ENCODE results near the gene SEMA5A. TPM values are rescaled to one million over a fixed set of nuclear protein-coding genes. Genes with fewer than 3 reads are reported as not detected.

The SEMA5A gene
- total RNA-seq, 2 experiments from 2014 or later = 1.1 to 1.7 TPM

- CTCF ChIA-PET = no interaction called here
- no peaks in the 10 kb centered on the region for H3K36me3 Mint-ChIP-seq (ENCODE audit: low read depth)
- H3K27me3 Mint-ChIP-seq = no peaks in the 10 kb centered on the region
- H3K27ac Mint-ChIP-seq = no peak overlapping the region
- POLR2A ChIA-PET = no interaction called here
- H3K4me1 Mint-ChIP-seq = no peaks in the 10 kb centered on the region
- DNase-seq = no peak
- no peak overlapping the region for H3K4me3 Mint-ChIP-seq
- H3K9me3 Mint-ChIP-seq = peaks cover 11% of the 10 kb centered on the region
These were observed 420.0 kb downstream of the SEMA5A start for GRCh38 chr5:9125852-9126251.

GRCh38 chr5:9124838-9125237 is 421.0 kb downstream of the SEMA5A start:
- no peaks in the 10 kb centered on the region for H3K27me3 Mint-ChIP-seq
- CTCF ChIA-PET = no interaction called here
- no peak overlapping the region for H3K4me3 Mint-ChIP-seq
- POLR2A ChIA-PET = no interaction called here
- H3K36me3 Mint-ChIP-seq (ENCODE audit: low read depth) = no peaks in the 10 kb centered on the region
- no peak for DNase-seq
- H3K4me1 Mint-ChIP-seq = no peaks in the 10 kb centered on the region
- no peak overlapping the region for H3K27ac Mint-ChIP-seq
- peaks cover 11% of the 10 kb centered on the region for H3K9me3 Mint-ChIP-seq

GRCh38 chr5:9124071-9124470 is 421.8 kb downstream of the SEMA5A start:
- peaks cover 11% of the 10 kb centered on the region for H3K9me3 Mint-ChIP-seq
- no peaks in the 10 kb centered on the region for H3K36me3 Mint-ChIP-seq (ENCODE audit: low read depth)
- H3K4me1 Mint-ChIP-seq = no peaks in the 10 kb centered on the region
- ChIA-PET CTCF (no interaction called here), POLR2A (no interaction called here)
- no peak for DNase-seq
- no peak overlapping the region for H3K27ac Mint-ChIP-seq
- no peak overlapping the region for H3K4me3 Mint-ChIP-seq
- H3K27me3 Mint-ChIP-seq = no peaks in the 10 kb centered on the region

GRCh38 chr5:9122528-9122927 is 423.3 kb downstream of the SEMA5A start:
- no peak overlapping the region for H3K4me3 Mint-ChIP-seq
- POLR2A ChIA-PET = no interaction called here
- CTCF ChIA-PET = no interaction called here

GRCh38 chr5:9121597-9121996 is 424.3 kb downstream of the SEMA5A start:
- no peaks in the 10 kb centered on the region for H3K27me3 Mint-ChIP-seq
- no peaks in the 10 kb centered on the region for H3K36me3 Mint-ChIP-seq (ENCODE audit: low read depth)
- DNase-seq = no peak
- ChIA-PET POLR2A (no interaction called here), CTCF (no interaction called here)
- H3K9me3 Mint-ChIP-seq = peaks cover 10% of the 10 kb centered on the region
- no peak overlapping the region for H3K27ac Mint-ChIP-seq
- H3K4me3 Mint-ChIP-seq = no peak overlapping the region
- H3K4me1 Mint-ChIP-seq = no peaks in the 10 kb centered on the region

More at GRCh38 chr5:9122528-9122927, 423.3 kb downstream of the SEMA5A start:
- H3K36me3 Mint-ChIP-seq (ENCODE audit: low read depth) = no peaks in the 10 kb centered on the region
- H3K27me3 Mint-ChIP-seq = no peaks in the 10 kb centered on the region
- no peaks in the 10 kb centered on the region for H3K4me1 Mint-ChIP-seq
- H3K27ac Mint-ChIP-seq = no peak overlapping the region
- DNase-seq = no peak
- peaks cover 8% of the 10 kb centered on the region for H3K9me3 Mint-ChIP-seq

- H3K4me3 Mint-ChIP-seq = no peak overlapping the region
- H3K27me3 Mint-ChIP-seq = no peaks in the 10 kb centered on the region
- H3K9me3 Mint-ChIP-seq = peaks cover 5% of the 10 kb centered on the region
- no peaks in the 10 kb centered on the region for H3K36me3 Mint-ChIP-seq (ENCODE audit: low read depth)
- H3K27ac Mint-ChIP-seq = no peak overlapping the region
- ChIA-PET CTCF (no interaction called here), POLR2A (no interaction called here)
- DNase-seq = no peak
- no peaks in the 10 kb centered on the region for H3K4me1 Mint-ChIP-seq
These were observed 427.0 kb downstream of the SEMA5A start for GRCh38 chr5:9118852-9119251.

- Mint-ChIP-seq H3K4me3 (no peak overlapping the region), H3K27me3 (no peaks in the 10 kb centered on the region), H3K4me1 (no peaks in the 10 kb centered on the region), H3K9me3 (peaks cover 2% of the 10 kb centered on the region), H3K27ac (no peak overlapping the region), H3K36me3 (ENCODE audit: low read depth) (no peaks in the 10 kb centered on the region)
- POLR2A ChIA-PET = no interaction called here
- CTCF ChIA-PET = no interaction called here
- DNase-seq = no peak
These were observed 430.8 kb downstream of the SEMA5A start for GRCh38 chr5:9115093-9115492.

GRCh38 chr5:9112520-9113291 is 433.2 kb downstream of the SEMA5A start:
- H3K9me3 Mint-ChIP-seq = peaks cover 2% of the 10 kb centered on the region
- ChIA-PET CTCF (no interaction called here), POLR2A (no interaction called here)
- H3K4me3 Mint-ChIP-seq = no peak overlapping the region
- H3K36me3 Mint-ChIP-seq (ENCODE audit: low read depth) = no peaks in the 10 kb centered on the region
- no peaks in the 10 kb centered on the region for H3K27me3 Mint-ChIP-seq
- no peak overlapping the region for H3K27ac Mint-ChIP-seq
- no peak for DNase-seq
- no peaks in the 10 kb centered on the region for H3K4me1 Mint-ChIP-seq

GRCh38 chr5:9108162-9108561 is 437.7 kb downstream of the SEMA5A start:
- no peaks in the 10 kb centered on the region for H3K27me3 Mint-ChIP-seq
- ChIA-PET POLR2A (no interaction called here), CTCF (no interaction called here)
- H3K4me3 Mint-ChIP-seq = no peak overlapping the region
- H3K9me3 Mint-ChIP-seq = no peaks in the 10 kb centered on the region
- H3K27ac Mint-ChIP-seq = no peak overlapping the region
- H3K36me3 Mint-ChIP-seq (ENCODE audit: low read depth) = no peaks in the 10 kb centered on the region
- DNase-seq = no peak
- H3K4me1 Mint-ChIP-seq = no peaks in the 10 kb centered on the region

GRCh38 chr5:9105851-9106250 is 440.0 kb downstream of the SEMA5A start:
- POLR2A ChIA-PET = no interaction called here
- Mint-ChIP-seq H3K27ac (no peak overlapping the region), H3K27me3 (no peaks in the 10 kb centered on the region), H3K36me3 (ENCODE audit: low read depth) (no peaks in the 10 kb centered on the region), H3K4me1 (no peaks in the 10 kb centered on the region), H3K9me3 (no peaks in the 10 kb centered on the region), H3K4me3 (no peak overlapping the region)
- CTCF ChIA-PET = no interaction called here
- no peak for DNase-seq

- Mint-ChIP-seq H3K9me3 (no peaks in the 10 kb centered on the region), H3K4me3 (no peak overlapping the region), H3K4me1 (no peaks in the 10 kb centered on the region), H3K27me3 (no peaks in the 10 kb centered on the region), H3K27ac (no peak overlapping the region), H3K36me3 (ENCODE audit: low read depth) (no peaks in the 10 kb centered on the region)
- CTCF ChIA-PET = no interaction called here
- POLR2A ChIA-PET = no interaction called here
- DNase-seq = no peak
These were observed 441.1 kb downstream of the SEMA5A start for GRCh38 chr5:9104571-9105339.

- CTCF ChIA-PET = no interaction called here
- H3K36me3 Mint-ChIP-seq (ENCODE audit: low read depth) = no peaks in the 10 kb centered on the region
- H3K4me1 Mint-ChIP-seq = no peaks in the 10 kb centered on the region
- H3K27me3 Mint-ChIP-seq = no peaks in the 10 kb centered on the region
- H3K4me3 Mint-ChIP-seq = no peak overlapping the region
- no peak overlapping the region for H3K27ac Mint-ChIP-seq
- no peaks in the 10 kb centered on the region for H3K9me3 Mint-ChIP-seq
- POLR2A ChIA-PET = no interaction called here
- no peak for DNase-seq
These were observed 442.6 kb downstream of the SEMA5A start for GRCh38 chr5:9103290-9103689.

- Mint-ChIP-seq H3K4me3 (no peak overlapping the region), H3K4me1 (no peaks in the 10 kb centered on the region), H3K27me3 (no peaks in the 10 kb centered on the region), H3K36me3 (ENCODE audit: low read depth) (no peaks in the 10 kb centered on the region), H3K27ac (no peak overlapping the region), H3K9me3 (no peaks in the 10 kb centered on the region)
- POLR2A ChIA-PET = no interaction called here
- CTCF ChIA-PET = no interaction called here
- no peak for DNase-seq
These were observed 446.2 kb downstream of the SEMA5A start for GRCh38 chr5:9099689-9100088.

GRCh38 chr5:9098990-9099389 is 446.9 kb downstream of the SEMA5A start:
- peaks cover 2% of the 10 kb centered on the region for H3K9me3 Mint-ChIP-seq
- no peaks in the 10 kb centered on the region for H3K36me3 Mint-ChIP-seq (ENCODE audit: low read depth)
- no peaks in the 10 kb centered on the region for H3K4me1 Mint-ChIP-seq
- no peak overlapping the region for H3K27ac Mint-ChIP-seq
- ChIA-PET CTCF (no interaction called here), POLR2A (no interaction called here)
- no peak for DNase-seq
- H3K4me3 Mint-ChIP-seq = no peak overlapping the region
- no peaks in the 10 kb centered on the region for H3K27me3 Mint-ChIP-seq

All from activated CD4-positive, alpha-beta memory T cell treated with anti-CD3 and anti-CD28 coated beads, Interleukin-2, amount 10 ng/mL, durations not matched to agents 7 days and 5 days (primary cell).